Chondrocyte (in vitro differentiated cells): ENCODE measurements around the gene SLC2A4. TPM values are rescaled to one million over a fixed set of nuclear protein-coding genes. Genes with fewer than 3 reads are reported as not detected.

ENCODE experiments used
- DNase-seq: peaks from one replicate; pipeline ENCODE4 v3.0.0; 2021; ENCODE audit warnings: mixed read lengths, low spot score
- H3K27ac Mint-ChIP-seq: one replicate; pipeline ENCODE4 v1.8.0; 2021; ENCODE audit warnings: mild to moderate bottlenecking, moderate library complexity, mixed read lengths; ENCODE audit not compliant: unreplicated experiment
- H3K27me3 Mint-ChIP-seq: 2 replicates; pipeline ENCODE4 v1.8.0; 2021; ENCODE audit warnings: low read depth, mixed read lengths
- H3K36me3 Mint-ChIP-seq: 2 replicates; pipeline ENCODE4 v1.8.0; 2021; ENCODE audit warnings: low read depth, mixed read lengths
- H3K4me1 Mint-ChIP-seq: 2 replicates; pipeline ENCODE4 v1.8.0; 2021; ENCODE audit warnings: low read depth, mild to moderate bottlenecking, mixed read lengths
- H3K4me3 Mint-ChIP-seq: one replicate; pipeline ENCODE4 v1.8.0; 2021; ENCODE audit warnings: mild to moderate bottlenecking, moderate library complexity, mixed read lengths; ENCODE audit not compliant: unreplicated experiment
- H3K9me3 Mint-ChIP-seq: 2 replicates; pipeline ENCODE4 v1.8.0; 2021; ENCODE audit warnings: low read depth, mixed read lengths
- long read RNA-seq: library from polyadenylated mRNA; stranded (forward); transcript quantifications from one replicate; pipeline ENCODE4 v2.0.0, GENCODE V29; 2021
- total RNA-seq: library from RNA; stranded (reverse); gene quantifications from 3 replicates; pipeline ENCODE4 v1.2.1, GENCODE V29; 2021
- TF ChIP-seq, protein P1 (sequence below): fragments of 200-600 bp; sonication (generic); IDR thresholded peaks from 2 replicates; pipeline ENCODE4 v1.5.0; 2021; ENCODE audit warnings: antibody characterized with exemption, mild to moderate bottlenecking, moderate library complexity

Gene SLC2A4
- total RNA-seq = 0.15 to 0.38 TPM (median 0.30 TPM) in 3 replicates
- long read RNA-seq = 0 reads

DNA sequence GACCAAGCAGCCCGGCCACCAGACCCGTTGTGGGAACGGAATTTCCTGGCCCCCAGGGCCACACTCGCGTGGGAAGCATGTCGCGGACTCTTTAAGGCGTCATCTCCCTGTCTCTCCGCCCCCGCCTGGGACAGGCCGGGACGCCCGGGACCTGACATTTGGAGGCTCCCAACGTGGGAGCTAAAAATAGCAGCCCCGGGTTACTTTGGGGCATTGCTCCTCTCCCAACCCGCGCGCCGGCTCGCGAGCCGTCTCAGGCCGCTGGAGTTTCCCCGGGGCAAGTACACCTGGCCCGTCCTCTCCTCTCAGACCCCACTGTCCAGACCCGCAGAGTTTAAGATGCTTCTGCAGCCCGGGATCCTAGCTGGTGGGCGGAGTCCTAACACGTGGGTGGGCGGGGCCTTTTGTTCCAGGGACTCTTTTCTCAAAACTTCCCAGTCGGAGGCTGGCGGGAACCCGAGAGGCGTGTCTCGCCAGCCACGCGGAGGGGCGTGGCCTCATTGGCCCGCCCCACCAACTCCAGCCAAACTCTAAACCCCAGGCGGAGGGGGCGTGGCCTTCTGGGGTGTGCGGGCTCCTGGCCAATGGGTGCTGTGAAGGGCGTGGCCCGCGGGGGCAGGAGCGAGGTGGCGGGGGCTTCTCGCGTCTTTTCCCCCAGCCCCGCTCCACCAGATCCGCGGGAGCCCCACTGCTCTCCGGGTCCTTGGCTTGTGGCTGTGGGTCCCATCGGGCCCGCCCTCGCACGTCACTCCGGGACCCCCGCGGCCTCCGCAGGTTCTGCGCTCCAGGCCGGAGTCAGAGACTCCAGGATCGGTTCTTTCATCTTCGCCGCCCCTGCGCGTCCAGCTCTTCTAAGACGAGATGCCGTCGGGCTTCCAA is at the start of gene SLC2A4:
Gene SLC2A4, plus strand, starts transcription at position 645 of the 879 bp plus-strand sequence. Its CDS starts 217 bp downstream, at position 862.
- DNase-seq = no peak
- Mint-ChIP-seq H3K4me3 (peak within 1 kb of the TSS; percentile 75), H3K27ac (peak within 1 kb of the TSS; percentile 89), H3K27me3 (peaks cover 7% of the 10 kb centered on the region), H3K9me3 (no peaks in the 10 kb centered on the region), H3K36me3 (no peaks in the 10 kb centered on the region), H3K4me1 (peaks cover 17% of the 10 kb centered on the region)
- TF ChIP-seq, protein P1, sequence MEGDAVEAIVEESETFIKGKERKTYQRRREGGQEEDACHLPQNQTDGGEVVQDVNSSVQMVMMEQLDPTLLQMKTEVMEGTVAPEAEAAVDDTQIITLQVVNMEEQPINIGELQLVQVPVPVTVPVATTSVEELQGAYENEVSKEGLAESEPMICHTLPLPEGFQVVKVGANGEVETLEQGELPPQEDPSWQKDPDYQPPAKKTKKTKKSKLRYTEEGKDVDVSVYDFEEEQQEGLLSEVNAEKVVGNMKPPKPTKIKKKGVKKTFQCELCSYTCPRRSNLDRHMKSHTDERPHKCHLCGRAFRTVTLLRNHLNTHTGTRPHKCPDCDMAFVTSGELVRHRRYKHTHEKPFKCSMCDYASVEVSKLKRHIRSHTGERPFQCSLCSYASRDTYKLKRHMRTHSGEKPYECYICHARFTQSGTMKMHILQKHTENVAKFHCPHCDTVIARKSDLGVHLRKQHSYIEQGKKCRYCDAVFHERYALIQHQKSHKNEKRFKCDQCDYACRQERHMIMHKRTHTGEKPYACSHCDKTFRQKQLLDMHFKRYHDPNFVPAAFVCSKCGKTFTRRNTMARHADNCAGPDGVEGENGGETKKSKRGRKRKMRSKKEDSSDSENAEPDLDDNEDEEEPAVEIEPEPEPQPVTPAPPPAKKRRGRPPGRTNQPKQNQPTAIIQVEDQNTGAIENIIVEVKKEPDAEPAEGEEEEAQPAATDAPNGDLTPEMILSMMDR = no peak

DNA sequence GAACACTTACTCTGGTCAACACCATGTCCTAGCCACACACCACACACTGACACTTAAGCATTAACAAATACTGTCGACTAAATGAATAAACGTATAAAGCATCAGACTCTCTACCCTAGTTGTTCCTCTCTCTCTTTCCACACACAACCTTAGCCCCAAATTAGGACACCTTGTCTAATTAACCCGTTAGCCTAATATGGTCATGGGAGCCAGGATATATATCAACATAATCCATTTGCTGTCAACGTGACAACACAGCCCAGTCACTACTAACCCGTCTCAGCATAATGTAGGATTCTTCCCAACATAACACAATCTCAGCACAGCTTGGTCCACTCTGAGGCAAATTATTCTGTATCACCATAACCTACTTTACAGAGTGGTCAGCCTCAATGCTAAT is 49.4 kb upstream of the SLC2A4 start:
- peaks cover 30% of the 10 kb centered on the region for H3K36me3 Mint-ChIP-seq
- peak overlapping the region; percentile 96 for H3K4me3 Mint-ChIP-seq
- peak overlapping the region; percentile 61 for H3K27ac Mint-ChIP-seq
- TF ChIP-seq, protein P1 = no peak
- H3K4me1 Mint-ChIP-seq = peaks cover 54% of the 10 kb centered on the region
- H3K9me3 Mint-ChIP-seq = no peaks in the 10 kb centered on the region
- no peak for DNase-seq
- no peaks in the 10 kb centered on the region for H3K27me3 Mint-ChIP-seq

DNA sequence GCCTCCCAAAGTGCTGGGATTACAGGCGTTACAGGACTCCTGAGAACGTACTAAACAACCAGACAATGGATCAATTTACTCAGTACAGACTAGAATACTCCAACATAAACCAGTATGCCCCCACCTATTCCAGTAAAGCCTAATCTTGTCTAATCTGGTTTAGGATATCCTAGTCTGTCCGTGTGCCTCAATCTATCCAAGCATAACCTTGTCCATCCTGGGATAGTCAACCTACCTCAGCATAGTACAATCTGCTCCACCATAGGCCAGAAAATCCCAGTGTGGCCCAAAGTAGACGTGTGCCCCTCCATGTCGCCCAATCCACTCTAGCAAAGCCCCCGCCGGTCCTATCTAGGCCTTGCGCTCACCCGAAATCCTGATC is 47.8 kb upstream of the SLC2A4 start:
- Mint-ChIP-seq H3K4me1 (peaks cover 54% of the 10 kb centered on the region), H3K27me3 (no peaks in the 10 kb centered on the region), H3K4me3 (peak overlapping the region; percentile 96), H3K9me3 (no peaks in the 10 kb centered on the region), H3K36me3 (peaks cover 24% of the 10 kb centered on the region), H3K27ac (peak overlapping the region; percentile 96)
- TF ChIP-seq, protein P1 = no peak
- no peak for DNase-seq

DNA sequence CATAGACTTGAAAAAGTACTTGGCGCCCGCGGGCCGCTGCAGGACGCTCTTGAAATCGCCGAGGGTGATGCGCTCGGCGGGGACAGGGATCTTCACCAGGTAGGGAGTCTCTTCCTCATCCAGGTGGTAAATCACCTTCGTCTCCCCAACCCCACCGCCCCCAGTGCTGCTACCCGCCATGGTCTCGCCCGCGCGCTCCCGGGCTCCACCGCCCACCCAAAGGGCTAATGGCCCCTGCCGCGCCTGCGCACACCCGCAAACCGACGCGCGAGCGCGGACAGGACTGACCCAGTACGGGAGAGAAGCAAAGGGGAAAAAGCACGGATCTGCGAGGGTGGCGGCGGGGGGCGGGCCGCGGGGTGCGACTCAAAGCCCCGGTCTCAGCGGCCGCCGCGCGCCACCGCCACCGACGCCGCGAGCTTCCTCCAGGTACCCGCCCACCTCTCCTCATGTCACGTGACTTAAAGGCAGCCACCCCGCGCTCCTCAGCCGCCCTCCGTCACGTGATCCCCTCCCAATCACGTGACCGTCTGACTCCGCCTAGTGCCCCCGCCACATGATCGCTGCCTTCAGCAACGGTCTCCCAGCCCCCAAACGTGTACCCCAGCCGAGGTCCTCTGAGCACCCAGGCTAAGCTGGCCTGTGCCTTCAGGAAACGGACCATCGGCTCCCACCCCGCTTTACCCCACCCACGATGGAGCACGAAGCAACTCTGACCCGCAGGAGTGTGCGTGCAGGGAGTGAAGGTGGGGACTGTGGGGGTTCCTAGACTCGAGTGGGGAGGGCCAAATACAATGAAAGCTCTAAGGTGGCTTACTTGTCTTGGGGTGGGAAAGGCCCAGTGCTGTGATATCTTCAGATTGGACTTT is 47.2 kb upstream of the SLC2A4 start, which contains the start of gene DVL2:
Gene DVL2, minus strand, starts transcription at position 435 of the 869 bp plus-strand sequence. Its CDS starts 255 bp downstream, at position 180.
- Mint-ChIP-seq H3K36me3 (peaks cover 18% of the 10 kb centered on the region), H3K4me3 (peak within 1 kb of the TSS; percentile 96), H3K4me1 (peaks cover 54% of the 10 kb centered on the region), H3K9me3 (no peaks in the 10 kb centered on the region), H3K27ac (peak within 1 kb of the TSS; percentile 96), H3K27me3 (no peaks in the 10 kb centered on the region)
- DNase-seq = no peak
- TF ChIP-seq, protein P1 = no peak
